ENCODE data around the gene TMA7.

The TMA7 gene

DNA sequence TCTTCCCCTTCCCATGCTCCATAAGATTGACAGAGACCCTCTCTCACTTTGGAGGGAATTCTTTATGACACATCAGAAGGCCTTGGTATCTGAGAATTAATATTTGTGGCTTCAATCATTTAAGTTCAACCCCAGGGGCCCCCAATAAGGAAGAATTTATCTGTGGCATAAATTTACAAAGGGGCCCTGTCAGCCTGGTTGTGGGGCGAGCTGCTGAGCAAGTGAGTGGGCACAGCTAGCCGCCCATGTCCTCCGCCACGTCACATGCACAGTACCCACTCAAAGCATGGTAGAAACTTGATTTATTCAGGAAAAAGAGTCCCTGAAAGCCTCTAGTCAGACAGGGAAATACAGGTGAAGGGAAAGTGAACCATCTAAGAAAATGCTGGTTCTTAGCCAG, 23.5 kb upstream of the TMA7 start:
- Histone ChIP-seq H3K36me3 (ENCODE audit: insufficient read depth, low read length) (no peaks in the 10 kb centered on the region), H3K79me2 (ENCODE audit: control insufficient read depth, insufficient read depth, low read length, unreplicated experiment) (no peaks in the 10 kb centered on the region), H3K4me3 (ENCODE audit: low read depth, low read length) (no peak overlapping the region), H3K27ac (ENCODE audit: low read depth, low read length) (no peak overlapping the region), H3K27me3 (ENCODE audit: insufficient read depth, low read length) (no peaks in the 10 kb centered on the region), H3K4me1 (ENCODE audit: control insufficient read depth, insufficient read depth, low read length, unreplicated experiment) (no peaks in the 10 kb centered on the region), H2AFZ (ENCODE audit: low read length, unreplicated experiment) (no peak overlapping the region)

DNA sequence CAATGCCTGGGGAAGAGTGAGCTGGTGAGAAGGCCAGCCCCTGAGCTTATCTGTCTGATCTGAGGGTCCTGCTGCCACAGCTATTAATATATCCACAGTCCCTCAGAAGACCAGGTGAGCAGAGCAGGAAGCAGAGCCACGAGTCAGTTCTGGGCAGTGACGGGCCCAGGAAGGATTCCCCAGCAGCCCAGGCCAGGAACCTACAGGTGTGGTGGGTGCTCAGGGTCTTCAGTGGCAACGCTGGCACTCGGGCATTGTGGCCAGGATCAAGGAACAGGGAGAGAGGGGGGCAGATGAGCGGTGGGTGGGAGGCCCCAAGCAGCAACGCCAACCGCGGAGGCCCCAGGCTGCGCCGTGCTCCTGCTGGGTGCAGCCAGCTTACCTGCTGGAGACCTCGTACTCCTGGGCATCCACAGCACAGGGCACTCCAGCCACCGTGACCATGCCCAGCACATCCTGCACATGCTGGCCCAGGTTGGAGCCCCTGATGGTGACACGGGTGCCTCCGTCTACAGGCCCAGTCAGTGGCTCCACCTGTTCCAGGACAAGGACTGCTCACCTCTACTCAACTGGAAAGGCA, 22.4 kb upstream of the TMA7 start:
- Histone ChIP-seq H3K27me3 (ENCODE audit: insufficient read depth, low read length) (no peaks in the 10 kb centered on the region), H3K79me2 (ENCODE audit: control insufficient read depth, insufficient read depth, low read length, unreplicated experiment) (no peaks in the 10 kb centered on the region), H2AFZ (ENCODE audit: low read length, unreplicated experiment) (no peak overlapping the region), H3K4me3 (ENCODE audit: low read depth, low read length) (no peak overlapping the region), H3K4me1 (ENCODE audit: control insufficient read depth, insufficient read depth, low read length, unreplicated experiment) (no peaks in the 10 kb centered on the region), H3K27ac (ENCODE audit: low read depth, low read length) (no peak overlapping the region), H3K36me3 (ENCODE audit: insufficient read depth, low read length) (no peaks in the 10 kb centered on the region)

GRCh38 chr3:48418140-48418539, 21.9 kb upstream of the TMA7 start:
- no peaks in the 10 kb centered on the region for H3K79me2 ChIP-seq (ENCODE audit: control insufficient read depth, insufficient read depth, low read length, unreplicated experiment)
- H3K36me3 ChIP-seq (ENCODE audit: insufficient read depth, low read length), result no peaks in the 10 kb centered on the region
- H3K27ac ChIP-seq (ENCODE audit: low read depth, low read length), result no peak overlapping the region
- no peaks in the 10 kb centered on the region for H3K27me3 ChIP-seq (ENCODE audit: insufficient read depth, low read length)
- H3K4me1 ChIP-seq (ENCODE audit: control insufficient read depth, insufficient read depth, low read length, unreplicated experiment), result no peaks in the 10 kb centered on the region
- H2AFZ ChIP-seq (ENCODE audit: low read length, unreplicated experiment), result no peak overlapping the region
- H3K4me3 ChIP-seq (ENCODE audit: low read depth, low read length), result no peak overlapping the region

GRCh38 chr3:48418651-48419050, 21.4 kb upstream of the TMA7 start:
- H3K4me1 ChIP-seq (ENCODE audit: control insufficient read depth, insufficient read depth, low read length, unreplicated experiment), result no peaks in the 10 kb centered on the region
- no peaks in the 10 kb centered on the region for H3K79me2 ChIP-seq (ENCODE audit: control insufficient read depth, insufficient read depth, low read length, unreplicated experiment)
- H2AFZ ChIP-seq (ENCODE audit: low read length, unreplicated experiment), result no peak overlapping the region
- no peak overlapping the region for H3K4me3 ChIP-seq (ENCODE audit: low read depth, low read length)
- no peaks in the 10 kb centered on the region for H3K36me3 ChIP-seq (ENCODE audit: insufficient read depth, low read length)
- no peaks in the 10 kb centered on the region for H3K27me3 ChIP-seq (ENCODE audit: insufficient read depth, low read length)
- no peak overlapping the region for H3K27ac ChIP-seq (ENCODE audit: low read depth, low read length)

DNA sequence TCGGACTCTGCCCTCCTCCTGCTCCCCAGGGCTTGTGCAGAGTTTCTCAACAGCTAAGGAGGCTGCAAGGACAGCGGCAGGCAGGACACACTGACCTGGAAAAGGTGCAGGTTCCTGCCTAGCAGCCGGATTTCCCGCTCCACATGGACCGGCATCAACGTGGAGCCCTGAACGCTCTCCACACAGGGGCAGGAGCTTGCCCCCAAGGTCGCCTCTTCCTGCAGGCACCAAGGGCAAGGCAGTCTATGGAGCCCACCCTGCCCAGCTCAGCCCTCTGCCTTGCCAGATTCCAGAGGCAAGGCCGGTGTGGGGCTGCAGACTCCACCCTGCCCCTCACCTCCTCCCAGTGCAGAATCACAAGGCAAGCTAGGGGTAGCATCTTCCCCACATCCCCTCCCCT, 20.9 kb upstream of the TMA7 start:
- H3K4me3 ChIP-seq (ENCODE audit: low read depth, low read length), result no peak overlapping the region
- no peak overlapping the region for H2AFZ ChIP-seq (ENCODE audit: low read length, unreplicated experiment)
- H3K79me2 ChIP-seq (ENCODE audit: control insufficient read depth, insufficient read depth, low read length, unreplicated experiment), result no peaks in the 10 kb centered on the region
- H3K27me3 ChIP-seq (ENCODE audit: insufficient read depth, low read length), result no peaks in the 10 kb centered on the region
- no peaks in the 10 kb centered on the region for H3K36me3 ChIP-seq (ENCODE audit: insufficient read depth, low read length)
- no peak overlapping the region for H3K27ac ChIP-seq (ENCODE audit: low read depth, low read length)
- no peaks in the 10 kb centered on the region for H3K4me1 ChIP-seq (ENCODE audit: control insufficient read depth, insufficient read depth, low read length, unreplicated experiment)

DNA sequence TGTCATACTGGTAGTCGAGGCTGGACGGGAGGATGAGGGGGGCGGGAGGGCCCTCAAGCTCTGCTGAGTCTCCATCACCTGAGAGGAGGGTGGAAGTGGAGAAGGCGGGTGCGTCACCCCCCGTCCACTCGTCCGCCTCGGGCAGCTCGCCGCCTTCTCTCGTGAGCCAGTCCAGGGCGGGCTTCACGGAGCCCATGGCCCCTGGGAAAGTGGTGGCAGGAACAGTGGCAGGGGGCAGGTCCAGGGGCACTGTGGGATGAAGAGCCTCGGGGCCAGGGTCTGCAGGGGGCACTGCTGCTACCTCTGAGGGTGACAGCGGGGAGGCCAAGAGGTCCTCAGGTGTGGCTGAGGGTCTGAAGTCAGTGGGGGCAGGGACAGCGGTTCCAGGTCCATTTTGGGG, 20.5 kb upstream of the TMA7 start:
- Histone ChIP-seq H3K79me2 (ENCODE audit: control insufficient read depth, insufficient read depth, low read length, unreplicated experiment) (no peaks in the 10 kb centered on the region), H3K27me3 (ENCODE audit: insufficient read depth, low read length) (no peaks in the 10 kb centered on the region), H3K27ac (ENCODE audit: low read depth, low read length) (no peak overlapping the region), H3K36me3 (ENCODE audit: insufficient read depth, low read length) (no peaks in the 10 kb centered on the region), H3K4me3 (ENCODE audit: low read depth, low read length) (no peak overlapping the region), H3K4me1 (ENCODE audit: control insufficient read depth, insufficient read depth, low read length, unreplicated experiment) (no peaks in the 10 kb centered on the region), H2AFZ (ENCODE audit: low read length, unreplicated experiment) (no peak overlapping the region)

DNA sequence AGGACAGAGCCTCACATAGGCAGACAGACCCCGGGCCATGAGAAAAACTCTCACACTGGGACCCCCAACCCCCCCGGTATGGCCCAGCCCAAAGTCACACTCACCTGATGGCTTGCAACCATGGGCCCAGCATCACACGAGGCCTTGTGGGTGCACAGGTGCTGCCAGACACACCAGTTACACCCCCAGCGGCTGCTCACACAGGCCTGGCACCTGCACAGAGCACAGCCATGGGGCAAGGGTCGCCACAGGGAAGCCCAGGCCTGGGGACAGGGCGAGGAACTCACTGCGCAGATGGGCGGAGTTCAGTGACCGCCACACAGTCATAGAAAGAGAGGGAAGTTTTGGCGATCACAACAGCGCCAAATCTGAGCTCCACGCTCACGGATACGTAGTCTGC, 19.5 kb upstream of the TMA7 start:
- Histone ChIP-seq H3K79me2 (ENCODE audit: control insufficient read depth, insufficient read depth, low read length, unreplicated experiment) (no peaks in the 10 kb centered on the region), H3K4me3 (ENCODE audit: low read depth, low read length) (no peak overlapping the region), H3K36me3 (ENCODE audit: insufficient read depth, low read length) (no peaks in the 10 kb centered on the region), H3K27ac (ENCODE audit: low read depth, low read length) (no peak overlapping the region), H3K27me3 (ENCODE audit: insufficient read depth, low read length) (no peaks in the 10 kb centered on the region), H3K4me1 (ENCODE audit: control insufficient read depth, insufficient read depth, low read length, unreplicated experiment) (no peaks in the 10 kb centered on the region), H2AFZ (ENCODE audit: low read length, unreplicated experiment) (no peak overlapping the region)

DNA sequence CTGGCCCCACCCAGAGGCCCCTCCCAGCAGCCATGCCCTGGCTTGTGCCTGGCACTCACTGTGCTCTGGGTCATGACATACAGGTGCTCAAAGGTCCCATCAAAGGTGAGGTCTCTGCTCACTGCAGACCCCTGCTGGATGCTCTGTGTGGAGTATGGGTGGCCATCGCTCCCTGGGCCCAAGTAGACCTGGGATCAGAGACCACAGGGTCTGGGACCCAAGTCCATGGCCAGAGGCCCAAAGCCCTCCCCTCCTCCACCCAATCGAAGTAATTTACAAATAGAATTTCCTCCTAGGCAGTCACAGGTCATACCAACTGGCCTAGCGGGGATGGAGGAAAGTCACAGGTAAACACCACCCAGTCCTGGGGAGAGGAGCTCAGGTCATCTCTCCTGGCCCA, 17.8 kb upstream of the TMA7 start:
- Histone ChIP-seq H3K27ac (ENCODE audit: low read depth, low read length) (no peak overlapping the region), H3K36me3 (ENCODE audit: insufficient read depth, low read length) (no peaks in the 10 kb centered on the region), H3K79me2 (ENCODE audit: control insufficient read depth, insufficient read depth, low read length, unreplicated experiment) (no peaks in the 10 kb centered on the region), H3K4me3 (ENCODE audit: low read depth, low read length) (no peak overlapping the region), H2AFZ (ENCODE audit: low read length, unreplicated experiment) (no peak overlapping the region), H3K4me1 (ENCODE audit: control insufficient read depth, insufficient read depth, low read length, unreplicated experiment) (peaks cover 10% of the 10 kb centered on the region), H3K27me3 (ENCODE audit: insufficient read depth, low read length) (no peaks in the 10 kb centered on the region)

- Histone ChIP-seq H3K4me3 (ENCODE audit: low read depth, low read length) (no peak overlapping the region), H3K27me3 (ENCODE audit: insufficient read depth, low read length) (no peaks in the 10 kb centered on the region), H3K4me1 (ENCODE audit: control insufficient read depth, insufficient read depth, low read length, unreplicated experiment) (peaks cover 11% of the 10 kb centered on the region), H3K36me3 (ENCODE audit: insufficient read depth, low read length) (no peaks in the 10 kb centered on the region), H3K27ac (ENCODE audit: low read depth, low read length) (no peak overlapping the region), H2AFZ (ENCODE audit: low read length, unreplicated experiment) (no peak overlapping the region), H3K79me2 (ENCODE audit: control insufficient read depth, insufficient read depth, low read length, unreplicated experiment) (no peaks in the 10 kb centered on the region)
These were observed 17.4 kb upstream of the TMA7 start for GRCh38 chr3:48422681-48423080.

DNA sequence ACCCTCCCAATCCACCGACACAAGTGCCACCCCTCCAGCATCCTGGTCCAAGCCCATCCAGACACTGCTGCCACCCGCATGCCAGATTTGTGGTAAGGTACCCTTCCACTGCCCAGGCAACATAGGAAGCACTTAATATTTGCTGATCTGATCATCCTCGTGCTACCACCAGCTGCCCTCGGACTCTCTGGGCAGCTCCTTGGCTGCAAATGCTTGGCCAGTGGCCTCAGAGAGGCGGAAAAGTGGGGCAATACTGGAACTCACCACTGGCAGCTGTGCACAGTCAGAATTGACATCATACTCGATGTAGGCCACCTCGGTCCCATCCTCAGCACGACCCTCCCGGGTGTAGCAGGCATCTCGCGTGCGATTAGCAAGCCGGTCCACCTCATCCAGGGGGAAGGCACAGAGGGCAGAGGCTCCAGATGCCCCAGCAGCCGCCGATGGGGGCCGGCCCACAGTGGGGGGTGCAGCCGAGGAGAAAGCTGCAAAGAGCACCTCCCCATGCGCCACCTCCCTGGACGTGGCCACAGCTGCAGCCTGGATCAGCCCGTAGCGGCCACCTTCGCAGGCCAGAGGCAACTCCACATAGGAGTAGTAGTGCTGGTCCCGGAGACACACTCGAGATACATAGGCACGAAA, 16.7 kb upstream of the TMA7 start:
- H2AFZ ChIP-seq (ENCODE audit: low read length, unreplicated experiment), result no peak overlapping the region
- no peak overlapping the region for H3K27ac ChIP-seq (ENCODE audit: low read depth, low read length)
- H3K4me3 ChIP-seq (ENCODE audit: low read depth, low read length), result no peak overlapping the region
- no peaks in the 10 kb centered on the region for H3K36me3 ChIP-seq (ENCODE audit: insufficient read depth, low read length)
- no peaks in the 10 kb centered on the region for H3K79me2 ChIP-seq (ENCODE audit: control insufficient read depth, insufficient read depth, low read length, unreplicated experiment)
- H3K27me3 ChIP-seq (ENCODE audit: insufficient read depth, low read length), result no peaks in the 10 kb centered on the region
- H3K4me1 ChIP-seq (ENCODE audit: control insufficient read depth, insufficient read depth, low read length, unreplicated experiment), result peaks cover 11% of the 10 kb centered on the region

DNA sequence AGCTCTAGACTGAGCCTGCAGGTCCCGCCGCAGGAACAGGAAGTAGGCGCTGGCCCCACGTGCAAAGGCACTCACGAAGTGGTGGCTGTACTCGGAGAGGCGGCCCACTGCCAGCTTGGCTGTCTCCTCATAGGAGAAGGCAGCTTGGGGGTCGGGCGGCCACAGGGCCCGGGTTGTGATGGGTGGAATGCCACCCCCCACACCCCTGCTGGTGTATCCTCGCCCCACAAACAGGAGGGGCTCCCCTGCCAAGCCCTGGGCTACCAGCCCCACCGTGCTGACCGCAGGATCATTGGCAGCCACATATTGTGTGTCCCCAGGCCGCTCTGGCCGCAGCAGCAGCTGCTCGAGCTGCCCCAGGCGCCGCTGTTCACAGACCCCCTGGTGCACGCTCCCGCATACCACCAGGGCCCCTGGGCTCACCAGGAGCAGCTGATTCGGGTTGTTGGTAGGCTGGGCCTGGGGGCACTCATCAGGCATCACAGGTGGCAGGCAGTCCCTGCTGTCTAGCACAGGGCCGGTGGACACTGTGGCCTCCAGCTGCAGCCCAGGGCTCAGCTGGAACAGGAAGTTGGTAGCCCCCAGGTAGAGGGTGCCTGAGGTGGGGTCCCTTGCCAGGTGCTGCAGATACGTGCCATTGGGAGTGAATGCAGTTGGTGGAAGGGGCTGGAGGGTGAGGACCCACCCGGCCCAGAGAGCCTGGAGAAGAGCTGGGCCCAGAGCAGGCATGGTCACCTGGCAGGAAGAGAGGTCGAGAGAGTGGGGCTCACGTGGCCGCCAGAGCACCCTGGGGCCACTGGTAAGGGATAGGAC, 16.0 kb upstream of the TMA7 start:
- Histone ChIP-seq H3K4me3 (ENCODE audit: low read depth, low read length) (no peak overlapping the region), H3K27ac (ENCODE audit: low read depth, low read length) (no peak overlapping the region), H2AFZ (ENCODE audit: low read length, unreplicated experiment) (no peak overlapping the region), H3K4me1 (ENCODE audit: control insufficient read depth, insufficient read depth, low read length, unreplicated experiment) (peaks cover 11% of the 10 kb centered on the region), H3K79me2 (ENCODE audit: control insufficient read depth, insufficient read depth, low read length, unreplicated experiment) (no peaks in the 10 kb centered on the region), H3K27me3 (ENCODE audit: insufficient read depth, low read length) (no peaks in the 10 kb centered on the region), H3K36me3 (ENCODE audit: insufficient read depth, low read length) (no peaks in the 10 kb centered on the region)

All from ACC112 (cell line).